Measurements from ENCODE around the gene GIMAP6.
"Not testable (repeated sequence)": the region's sequence is repeated elsewhere in the genome, so short reads cannot be mapped to it uniquely, and the experiment has no call there.

GIMAP6 gene

DNA sequence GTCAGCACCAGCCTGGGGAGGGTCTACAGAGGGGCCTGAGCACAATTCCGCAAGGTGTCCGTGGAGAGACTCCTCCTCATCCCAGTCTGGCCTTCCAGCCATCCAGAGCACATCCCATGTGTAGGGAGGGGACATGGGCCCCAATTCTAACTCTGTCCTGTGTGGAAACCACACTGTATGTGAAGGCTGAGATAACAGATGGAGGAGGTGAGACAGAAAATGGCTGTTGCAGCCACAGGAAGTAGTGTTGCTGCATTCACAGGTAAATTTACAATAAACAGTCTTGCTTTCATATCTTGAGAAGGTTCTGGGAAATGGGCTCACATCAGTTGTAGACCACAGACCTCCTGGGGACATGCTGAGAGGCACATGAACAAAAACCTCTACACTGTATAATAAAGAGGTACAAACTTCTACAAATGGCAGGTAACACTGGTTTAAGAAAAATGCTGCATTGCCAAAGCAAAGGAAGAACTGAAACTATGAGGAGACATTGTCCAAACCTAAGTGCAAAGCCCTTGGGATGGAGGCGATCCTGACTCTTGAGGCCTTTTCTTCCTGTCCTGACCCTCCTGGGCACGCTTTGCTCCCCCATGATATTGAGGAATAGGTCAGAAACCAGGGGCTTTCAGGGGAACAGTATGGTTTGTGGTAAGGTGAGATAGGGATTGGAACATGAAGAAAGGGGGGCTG lies 31.8 kb upstream of the GIMAP6 start:
- Histone ChIP-seq H3K9me3 (ENCODE audit: low read length) (no peaks in the 10 kb centered on the region), H3K4me3 (ENCODE audit: low read length) (no peak overlapping the region), H2AFZ (ENCODE audit: low read depth, low read length) (no peak overlapping the region), H3K27me3 (ENCODE audit: insufficient read depth, low read length) (no peaks in the 10 kb centered on the region), H3K4me1 (ENCODE audit: insufficient read depth, low read length) (no peaks in the 10 kb centered on the region), H3K36me3 (ENCODE audit: insufficient read depth, low read length) (no peaks in the 10 kb centered on the region)

DNA sequence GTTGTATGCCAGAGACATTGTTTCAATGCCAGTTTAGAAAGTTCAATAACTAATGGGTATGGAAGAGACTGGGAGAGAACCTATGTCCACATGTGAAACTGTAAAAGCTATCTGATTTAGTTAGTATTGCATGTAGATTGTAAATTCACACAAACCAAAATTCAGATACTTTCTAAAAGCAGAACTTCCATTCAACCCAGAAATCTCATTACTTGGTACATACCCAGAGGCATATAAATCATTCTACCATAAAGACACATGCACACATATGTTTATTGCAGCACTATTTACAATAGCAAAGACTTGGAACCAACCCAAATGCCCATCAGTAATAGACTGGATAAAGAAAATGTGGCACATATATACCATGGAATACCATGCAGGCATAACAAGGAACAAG lies 30.6 kb upstream of the GIMAP6 start:
- H3K36me3 ChIP-seq (ENCODE audit: insufficient read depth, low read length); H2AFZ ChIP-seq (ENCODE audit: low read depth, low read length); H3K9me3 ChIP-seq (ENCODE audit: low read length); H3K4me1 ChIP-seq (ENCODE audit: insufficient read depth, low read length); H3K4me3 ChIP-seq (ENCODE audit: low read length); H3K27me3 ChIP-seq (ENCODE audit: insufficient read depth, low read length): not testable (repeated sequence)

DNA sequence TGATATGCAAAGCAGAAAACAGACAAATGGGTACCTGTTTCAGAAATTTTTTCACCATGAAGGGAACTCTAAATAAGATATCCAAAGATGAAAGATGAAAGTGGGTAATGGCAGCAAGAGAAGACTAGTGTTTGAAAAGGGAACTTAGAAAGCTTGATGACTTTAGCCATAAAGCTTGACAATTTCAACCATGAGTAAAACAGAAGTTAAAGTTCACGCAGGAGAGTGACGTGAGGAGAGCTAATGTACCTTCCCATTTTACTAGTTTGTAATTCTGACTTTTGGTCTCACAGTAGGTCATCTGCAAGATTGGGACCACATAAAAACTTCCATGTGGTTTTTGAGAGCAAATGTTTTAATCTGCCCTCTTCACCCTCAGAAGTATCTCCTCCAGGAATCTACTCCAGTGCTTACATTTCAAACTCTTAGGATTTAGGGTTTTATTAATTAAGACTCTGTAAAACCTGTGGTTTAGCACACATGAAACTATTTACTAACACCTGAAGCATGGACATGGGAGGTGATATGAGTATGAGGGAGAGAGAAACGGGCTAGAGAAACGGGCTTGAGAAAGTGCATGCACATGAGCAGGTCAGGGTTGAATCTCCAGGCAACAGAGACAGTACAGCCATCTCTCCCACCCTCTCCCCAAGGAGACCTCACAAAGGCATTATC lies 28.9 kb upstream of the GIMAP6 start:
- no peaks in the 10 kb centered on the region for H3K4me1 ChIP-seq (ENCODE audit: insufficient read depth, low read length)
- H3K9me3 ChIP-seq (ENCODE audit: low read length) = no peaks in the 10 kb centered on the region
- H2AFZ ChIP-seq (ENCODE audit: low read depth, low read length) = no peak overlapping the region
- H3K27me3 ChIP-seq (ENCODE audit: insufficient read depth, low read length) = no peaks in the 10 kb centered on the region
- no peaks in the 10 kb centered on the region for H3K36me3 ChIP-seq (ENCODE audit: insufficient read depth, low read length)
- H3K4me3 ChIP-seq (ENCODE audit: low read length) = no peak overlapping the region

DNA sequence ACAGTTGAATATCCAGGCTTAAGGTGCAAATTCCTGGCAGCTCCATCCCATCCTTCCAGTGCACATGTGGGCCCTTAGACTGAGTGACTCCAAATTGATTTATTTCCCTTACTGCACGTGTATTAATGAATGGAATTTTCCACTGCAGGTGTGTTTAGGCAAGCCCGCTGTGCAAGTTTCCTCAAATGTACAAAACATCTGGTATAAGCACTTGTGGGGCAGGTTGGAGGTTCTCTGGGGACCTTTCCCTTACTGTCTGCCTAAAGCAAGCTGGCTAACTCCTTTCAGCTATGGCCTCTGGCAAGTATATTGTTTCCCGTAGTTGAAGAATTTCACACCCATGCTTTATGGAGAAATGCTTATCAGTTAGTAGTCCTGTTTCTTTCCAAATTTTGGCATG lies 25.3 kb upstream of the GIMAP6 start:
- no peaks in the 10 kb centered on the region for H3K4me1 ChIP-seq (ENCODE audit: insufficient read depth, low read length)
- H2AFZ ChIP-seq (ENCODE audit: low read depth, low read length) = no peak overlapping the region
- no peak overlapping the region for H3K4me3 ChIP-seq (ENCODE audit: low read length)
- H3K27me3 ChIP-seq (ENCODE audit: insufficient read depth, low read length) = no peaks in the 10 kb centered on the region
- H3K9me3 ChIP-seq (ENCODE audit: low read length) = no peaks in the 10 kb centered on the region
- no peaks in the 10 kb centered on the region for H3K36me3 ChIP-seq (ENCODE audit: insufficient read depth, low read length)

DNA sequence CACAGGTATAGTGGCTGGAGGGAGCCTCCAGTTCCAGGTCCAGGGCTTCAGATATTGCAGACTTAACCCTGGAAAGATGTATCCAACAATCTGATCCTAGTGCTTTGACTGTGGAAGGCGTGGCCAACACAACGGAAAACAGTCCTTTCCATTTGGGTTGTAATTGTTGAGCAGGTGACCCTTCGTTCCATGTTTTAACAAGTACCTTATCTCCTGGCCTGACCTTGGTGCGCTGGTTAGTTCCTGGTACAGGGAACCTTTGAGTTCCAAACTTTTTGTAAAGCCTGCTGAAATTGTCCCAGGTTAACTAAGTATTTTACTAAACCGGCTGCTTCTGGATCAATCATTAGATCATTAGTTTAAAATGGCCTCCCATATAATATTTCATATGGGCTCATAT lies 23.9 kb upstream of the GIMAP6 start:
- H3K4me1 ChIP-seq (ENCODE audit: insufficient read depth, low read length) = no peaks in the 10 kb centered on the region
- H3K27me3 ChIP-seq (ENCODE audit: insufficient read depth, low read length) = no peaks in the 10 kb centered on the region
- no peak overlapping the region for H3K4me3 ChIP-seq (ENCODE audit: low read length)
- no peaks in the 10 kb centered on the region for H3K36me3 ChIP-seq (ENCODE audit: insufficient read depth, low read length)
- no peak overlapping the region for H2AFZ ChIP-seq (ENCODE audit: low read depth, low read length)
- H3K9me3 ChIP-seq (ENCODE audit: low read length) = no peaks in the 10 kb centered on the region

DNA sequence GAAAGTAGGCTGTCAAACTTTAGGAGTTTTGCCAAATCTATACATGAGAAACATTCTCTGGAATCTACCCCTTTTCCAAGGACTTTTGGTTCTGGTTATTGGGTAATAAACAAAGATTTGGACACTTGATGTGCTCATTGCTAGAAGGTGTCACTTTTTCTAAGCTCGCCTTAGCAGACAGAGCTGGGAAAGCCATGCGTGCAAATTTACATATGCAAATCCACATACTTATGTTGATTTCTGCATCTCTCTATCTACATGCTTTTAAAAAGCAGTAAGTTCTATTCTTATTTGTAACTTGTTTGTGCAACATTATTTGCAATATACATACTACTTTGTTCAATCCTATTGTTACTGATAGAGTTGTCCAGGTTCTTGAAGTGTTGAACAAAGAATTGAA lies 22.5 kb upstream of the GIMAP6 start:
- H2AFZ ChIP-seq (ENCODE audit: low read depth, low read length) = no peak overlapping the region
- no peaks in the 10 kb centered on the region for H3K9me3 ChIP-seq (ENCODE audit: low read length)
- H3K27me3 ChIP-seq (ENCODE audit: insufficient read depth, low read length) = no peaks in the 10 kb centered on the region
- no peaks in the 10 kb centered on the region for H3K36me3 ChIP-seq (ENCODE audit: insufficient read depth, low read length)
- H3K4me1 ChIP-seq (ENCODE audit: insufficient read depth, low read length) = no peaks in the 10 kb centered on the region
- no peak overlapping the region for H3K4me3 ChIP-seq (ENCODE audit: low read length)

DNA sequence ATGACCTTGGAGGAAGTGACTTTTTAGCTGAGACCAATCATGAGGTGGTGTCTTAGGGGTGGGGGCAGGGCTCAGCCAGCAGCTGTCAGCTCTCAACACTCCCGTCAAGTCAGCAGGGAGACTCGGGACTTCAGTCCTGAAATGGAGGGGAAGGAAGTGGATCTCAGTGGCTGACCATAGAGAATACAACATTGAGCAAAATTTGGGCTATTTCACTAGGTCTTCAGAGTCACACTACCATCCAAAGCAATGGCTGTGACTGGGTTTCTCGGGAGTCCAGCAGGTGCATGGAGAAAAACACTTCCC lies 16.8 kb upstream of the GIMAP6 start:
- Histone ChIP-seq H2AFZ (ENCODE audit: low read depth, low read length) (no peak overlapping the region), H3K27me3 (ENCODE audit: insufficient read depth, low read length) (no peaks in the 10 kb centered on the region), H3K9me3 (ENCODE audit: low read length) (no peaks in the 10 kb centered on the region), H3K4me3 (ENCODE audit: low read length) (no peak overlapping the region), H3K36me3 (ENCODE audit: insufficient read depth, low read length) (no peaks in the 10 kb centered on the region), H3K4me1 (ENCODE audit: insufficient read depth, low read length) (no peaks in the 10 kb centered on the region)

DNA sequence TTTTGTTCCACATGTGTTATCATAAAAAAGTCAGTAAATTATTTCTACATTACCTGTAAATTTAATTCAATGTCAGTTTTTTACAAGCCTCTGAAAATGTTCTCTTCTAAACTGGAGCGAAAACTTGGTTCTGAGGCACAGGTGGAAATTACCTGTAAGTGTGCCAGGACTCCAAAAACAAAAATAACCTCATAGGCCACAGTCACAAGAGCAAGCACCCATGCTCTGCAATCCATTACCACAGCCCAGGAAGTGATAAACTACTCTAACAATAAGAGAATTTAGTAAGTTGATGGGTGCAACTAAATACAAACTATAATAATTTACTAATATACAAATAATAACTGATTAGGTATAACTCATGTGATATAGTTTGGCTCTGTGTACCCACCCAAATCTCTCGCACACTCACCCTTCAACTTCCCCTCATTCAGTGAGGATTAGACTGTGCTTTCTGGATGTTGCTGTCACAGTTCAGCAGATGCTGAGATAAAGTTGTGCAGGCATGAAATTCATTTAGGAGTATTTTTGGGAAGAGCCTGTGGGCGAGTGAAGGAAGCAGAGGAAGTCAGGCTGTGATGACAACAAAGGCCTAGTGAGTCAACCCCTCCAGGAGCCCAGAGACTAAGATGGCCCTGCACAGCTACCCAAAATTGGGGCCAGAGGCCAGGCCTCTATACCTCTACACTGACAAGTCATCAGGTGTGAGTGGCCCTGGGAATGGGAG lies 16.3 kb upstream of the GIMAP6 start:
- no peak overlapping the region for H2AFZ ChIP-seq (ENCODE audit: low read depth, low read length)
- H3K27me3 ChIP-seq (ENCODE audit: insufficient read depth, low read length) = no peaks in the 10 kb centered on the region
- no peaks in the 10 kb centered on the region for H3K36me3 ChIP-seq (ENCODE audit: insufficient read depth, low read length)
- no peak overlapping the region for H3K4me3 ChIP-seq (ENCODE audit: low read length)
- H3K9me3 ChIP-seq (ENCODE audit: low read length) = no peaks in the 10 kb centered on the region
- H3K4me1 ChIP-seq (ENCODE audit: insufficient read depth, low read length) = no peaks in the 10 kb centered on the region

DNA sequence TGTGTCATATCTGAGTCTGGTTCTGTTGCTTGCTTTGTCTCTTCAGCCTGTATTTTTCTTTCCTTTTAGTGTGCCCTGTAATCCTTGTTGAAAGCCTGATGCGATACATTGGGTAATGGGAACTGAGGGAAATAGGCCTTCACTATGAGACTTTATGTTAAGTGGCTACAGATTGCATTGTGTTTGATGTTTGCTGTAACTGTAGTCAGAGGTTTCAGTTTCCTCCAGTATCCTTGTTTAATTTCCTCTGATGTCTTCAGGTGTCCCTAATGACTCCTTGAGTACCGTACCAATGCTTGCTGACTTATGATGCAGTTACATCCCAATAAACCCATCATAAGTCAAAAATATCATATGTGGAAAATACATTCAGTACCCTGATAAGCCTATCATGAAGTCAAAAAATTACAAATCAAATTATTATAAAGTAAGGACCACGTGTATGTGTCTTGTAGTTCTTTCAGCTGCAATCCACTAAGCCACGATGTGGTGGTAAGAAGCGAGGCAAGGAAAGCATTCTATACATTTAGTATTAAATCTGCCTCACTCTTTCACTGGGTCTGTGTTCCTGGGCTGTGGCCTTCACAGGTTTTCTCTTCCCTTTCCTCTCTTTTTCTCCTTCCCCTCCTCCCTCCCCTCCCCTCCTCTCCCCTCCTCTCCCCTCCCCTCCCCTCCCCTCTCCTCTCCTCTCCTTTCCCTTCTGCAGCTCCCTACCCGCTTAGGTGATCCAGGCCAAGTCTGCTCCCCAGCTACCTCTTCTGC lies 13.3 kb upstream of the GIMAP6 start:
- H2AFZ ChIP-seq (ENCODE audit: low read depth, low read length) = no peak overlapping the region
- no peaks in the 10 kb centered on the region for H3K9me3 ChIP-seq (ENCODE audit: low read length)
- H3K27me3 ChIP-seq (ENCODE audit: insufficient read depth, low read length) = no peaks in the 10 kb centered on the region
- H3K36me3 ChIP-seq (ENCODE audit: insufficient read depth, low read length) = no peaks in the 10 kb centered on the region
- no peak overlapping the region for H3K4me3 ChIP-seq (ENCODE audit: low read length)
- H3K4me1 ChIP-seq (ENCODE audit: insufficient read depth, low read length) = no peaks in the 10 kb centered on the region

DNA sequence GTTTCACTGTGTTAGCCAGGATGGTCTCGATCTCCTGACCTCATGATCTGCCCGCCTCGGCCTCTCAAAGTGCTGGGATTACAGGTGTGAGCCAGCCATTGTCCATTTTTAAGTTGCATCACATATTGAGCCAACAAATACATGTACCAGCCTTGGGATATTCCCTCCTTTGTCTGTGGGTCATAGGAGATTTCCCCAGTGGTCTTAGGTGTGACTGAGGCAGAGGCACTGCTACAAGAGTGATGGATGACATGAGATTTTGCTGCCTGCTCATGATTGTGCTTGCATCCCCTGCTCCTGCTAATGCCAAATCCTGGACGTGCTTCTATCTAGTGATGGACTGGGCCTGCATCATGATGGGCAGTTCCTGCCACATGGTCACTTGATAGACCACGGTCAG lies 10.7 kb upstream of the GIMAP6 start:
- no peaks in the 10 kb centered on the region for H3K4me1 ChIP-seq (ENCODE audit: insufficient read depth, low read length)
- no peak overlapping the region for H3K4me3 ChIP-seq (ENCODE audit: low read length)

DNA sequence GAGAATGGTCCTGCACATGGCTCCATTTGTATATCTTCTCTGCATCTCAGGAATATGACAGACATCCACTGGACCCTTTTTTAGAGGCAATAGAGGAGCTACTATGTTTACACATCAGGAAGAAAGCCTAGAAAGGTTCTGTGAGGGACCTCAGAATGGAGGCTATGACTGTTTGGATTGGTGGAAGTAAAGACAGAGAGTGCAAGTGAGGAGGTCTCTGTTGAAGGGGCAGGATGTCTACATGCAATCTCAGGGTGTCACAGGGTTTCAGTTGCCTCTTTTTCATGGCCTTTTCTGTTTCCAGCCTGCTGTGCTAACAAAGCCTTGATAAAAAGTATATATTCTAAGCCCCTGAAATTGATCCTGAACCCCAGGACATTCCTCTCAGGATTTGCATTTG lies 9.7 kb upstream of the GIMAP6 start:
- Histone ChIP-seq H2AFZ (ENCODE audit: low read depth, low read length) (no peak overlapping the region), H3K4me1 (ENCODE audit: insufficient read depth, low read length) (no peaks in the 10 kb centered on the region), H3K36me3 (ENCODE audit: insufficient read depth, low read length) (no peaks in the 10 kb centered on the region), H3K27me3 (ENCODE audit: insufficient read depth, low read length) (no peaks in the 10 kb centered on the region), H3K9me3 (ENCODE audit: low read length) (no peaks in the 10 kb centered on the region), H3K4me3 (ENCODE audit: low read length) (no peak overlapping the region)

More for the DNA sequence above, 10.7 kb upstream of the GIMAP6 start:
- Histone ChIP-seq H2AFZ (ENCODE audit: low read depth, low read length) (no peak overlapping the region), H3K27me3 (ENCODE audit: insufficient read depth, low read length) (no peaks in the 10 kb centered on the region), H3K36me3 (ENCODE audit: insufficient read depth, low read length) (no peaks in the 10 kb centered on the region), H3K9me3 (ENCODE audit: low read length) (no peaks in the 10 kb centered on the region)

DNA sequence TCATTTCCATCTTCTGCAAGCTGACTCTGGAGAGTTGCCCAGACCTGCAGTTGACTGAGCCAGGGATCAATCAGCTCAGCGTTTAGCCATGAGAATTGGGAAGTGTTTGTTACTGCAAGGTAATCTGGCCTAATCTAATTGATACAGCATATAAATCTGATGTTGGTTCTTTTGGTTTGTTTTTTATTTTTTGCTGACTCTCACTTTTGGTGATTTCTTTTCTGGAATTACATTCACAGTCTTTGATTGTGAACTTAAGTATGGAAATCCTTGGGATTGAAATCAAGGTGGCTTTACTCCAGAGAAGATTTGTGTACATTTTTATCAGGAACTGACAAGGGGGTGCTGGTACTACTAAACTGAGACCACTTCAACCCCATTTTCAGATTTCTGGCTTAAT lies 1.7 kb upstream of the GIMAP6 start:
- Histone ChIP-seq H3K9me3 (ENCODE audit: low read length) (no peaks in the 10 kb centered on the region), H3K27me3 (ENCODE audit: insufficient read depth, low read length) (no peaks in the 10 kb centered on the region), H3K4me3 (ENCODE audit: low read length) (no peak overlapping the region), H3K4me1 (ENCODE audit: insufficient read depth, low read length) (no peaks in the 10 kb centered on the region), H3K36me3 (ENCODE audit: insufficient read depth, low read length) (no peaks in the 10 kb centered on the region), H2AFZ (ENCODE audit: low read depth, low read length) (no peak overlapping the region)
